H9 (cell line): ENCODE measurements around the gene ATG13. TPM values are rescaled to one million over a fixed set of nuclear protein-coding genes. Genes with fewer than 3 reads are reported as not detected.

ENCODE experiments used
- DNase-seq: peaks from one replicate; pipeline ENCODE4 v3.0.0-alpha.2; 2017
- H2AFZ ChIP-seq: one replicate; pipeline ENCODE4 v1.6.1; 2013; ENCODE audit warnings: mild to moderate bottlenecking, low read length, control low read depth, moderate library complexity
- H2AK5ac ChIP-seq: 2 replicates; pipeline ENCODE4 v1.6.1; 2013; ENCODE audit warnings: low read length, control low read depth, mixed read lengths; ENCODE audit not compliant: insufficient read length
- H2BK120ac ChIP-seq: one replicate; pipeline ENCODE4 v1.6.1; 2013; ENCODE audit warnings: low read depth, mild to moderate bottlenecking, low read length, control low read depth, inconsistent platforms; ENCODE audit not compliant: poor library complexity, severe bottlenecking
- H2BK12ac ChIP-seq: 2 replicates; pipeline ENCODE4 v1.6.1; 2013; ENCODE audit warnings: low read length, control low read depth, mixed read lengths, low read depth; ENCODE audit not compliant: insufficient read length
- H2BK15ac ChIP-seq: 2 replicates; pipeline ENCODE4 v1.6.1; 2013; ENCODE audit warnings: low read depth, low read length, control low read depth
- H2BK20ac ChIP-seq: one replicate; pipeline ENCODE4 v1.6.1; 2013; ENCODE audit warnings: low read depth, mild to moderate bottlenecking, low read length, control low read depth, inconsistent platforms; ENCODE audit not compliant: poor library complexity, severe bottlenecking
- H2BK5ac ChIP-seq: 2 replicates; pipeline ENCODE4 v1.6.1; 2013; ENCODE audit warnings: low read length, control low read depth, mixed read lengths; ENCODE audit not compliant: insufficient read length
- H3K14ac ChIP-seq: 2 replicates; pipeline ENCODE4 v1.6.1; 2013; ENCODE audit warnings: low read length, control low read depth; ENCODE audit not compliant: insufficient read depth
- H3K18ac ChIP-seq: 2 replicates; pipeline ENCODE4 v1.6.1; 2013; ENCODE audit warnings: low read depth, mild to moderate bottlenecking, mixed read lengths, low read length, control low read depth; ENCODE audit not compliant: insufficient read length
- H3K23ac ChIP-seq: 2 replicates; pipeline ENCODE4 v1.6.1; 2013; ENCODE audit warnings: low read length, control low read depth, mixed read lengths, low read depth; ENCODE audit not compliant: insufficient read length
- H3K23me2 ChIP-seq: 2 replicates; pipeline ENCODE4 v1.6.1; 2013; ENCODE audit warnings: low read depth, mild to moderate bottlenecking, mixed read lengths, low read length, control low read depth; ENCODE audit not compliant: insufficient read length, poor library complexity, severe bottlenecking
- H3K27ac ChIP-seq: 2 replicates; pipeline ENCODE4 v1.5.1; 2013; ENCODE audit warnings: low read length, control low read depth, mixed read lengths, low read depth; ENCODE audit not compliant: insufficient read length
- H3K27me3 ChIP-seq: 2 replicates; pipeline ENCODE4 v1.6.1; 2013; ENCODE audit warnings: low read length, control low read depth, inconsistent platforms; ENCODE audit not compliant: insufficient read depth
- H3K4ac ChIP-seq: 2 replicates; pipeline ENCODE4 v1.6.1; 2013; ENCODE audit warnings: low read depth, mild to moderate bottlenecking, control low read depth, inconsistent platforms, low read length, moderate library complexity
- H3K4me1 ChIP-seq: 2 replicates; pipeline ENCODE4 v1.6.1; 2013; ENCODE audit warnings: low read length, control low read depth, inconsistent platforms; ENCODE audit not compliant: insufficient read depth
- H3K4me2 ChIP-seq: 2 replicates; pipeline ENCODE4 v1.6.1; 2013; ENCODE audit warnings: low read length, control low read depth, mixed read lengths; ENCODE audit not compliant: insufficient read length, insufficient read depth
- H3K56ac ChIP-seq: 2 replicates; pipeline ENCODE4 v1.6.1; 2013; ENCODE audit warnings: low read depth, mild to moderate bottlenecking, mixed read lengths, low read length, control low read depth; ENCODE audit not compliant: insufficient read length
- H3K79me1 ChIP-seq: 2 replicates; pipeline ENCODE4 v1.6.1; 2013; ENCODE audit warnings: low read depth, mild to moderate bottlenecking, moderate library complexity, low read length, control low read depth, inconsistent platforms; ENCODE audit not compliant: insufficient read depth, poor library complexity, severe bottlenecking
- H3K79me2 ChIP-seq: 2 replicates; pipeline ENCODE4 v1.6.1; 2013; ENCODE audit warnings: low read length, control low read depth, inconsistent platforms; ENCODE audit not compliant: insufficient read depth
- H3K9ac ChIP-seq: 2 replicates; pipeline ENCODE4 v1.6.1; 2013; ENCODE audit warnings: low read length, control low read depth, mixed read lengths; ENCODE audit not compliant: insufficient read length; ENCODE audit errors: extremely low read depth
- H3K9me3 ChIP-seq: one replicate; pipeline ENCODE4 v1.6.1; 2013; ENCODE audit warnings: low read depth, low read length, inconsistent platforms; ENCODE audit not compliant: control insufficient read depth
- H3T11ph ChIP-seq: one replicate; pipeline ENCODE4 v1.6.1; 2013; ENCODE audit warnings: mild to moderate bottlenecking, low read length, control low read depth, inconsistent platforms
- H4K20me1 ChIP-seq: one replicate; pipeline ENCODE4 v1.6.1; 2013; ENCODE audit not compliant: control insufficient read depth, insufficient read length, insufficient read depth
- H4K5ac ChIP-seq: 2 replicates; pipeline ENCODE4 v1.6.1; 2013; ENCODE audit warnings: low read depth, mild to moderate bottlenecking, mixed read lengths, low read length, control low read depth; ENCODE audit not compliant: insufficient read length
- H4K8ac ChIP-seq: replicated peaks from 2 replicates; pipeline ENCODE4 v1.6.1; 2013; ENCODE audit warnings: low read length, control low read depth, mixed read lengths, low read depth; ENCODE audit not compliant: insufficient read length
- H4K91ac ChIP-seq: 2 replicates; pipeline ENCODE4 v1.6.1; 2013; ENCODE audit warnings: low read depth, mild to moderate bottlenecking, moderate library complexity, mixed read lengths, low read length, control low read depth; ENCODE audit not compliant: insufficient read length
- H3K27ac Mint-ChIP-seq, 3 experiments: 2 replicates in 2 of 3; 3 replicates in 1 of 3; pipeline ENCODE4 v1.8.0; 2020 to 2021; ENCODE audit warnings: mixed read lengths in 3 of 3, mild to moderate bottlenecking in 1 of 3, moderate library complexity in 1 of 3
- H3K27me3 Mint-ChIP-seq: 2 replicates; pipeline ENCODE4 v1.8.0; 2021; ENCODE audit warnings: low read depth, mild to moderate bottlenecking, moderate library complexity, mixed read lengths
- H3K36me3 Mint-ChIP-seq, 3 experiments: 2 replicates in 2 of 3; 3 replicates in 1 of 3; pipeline ENCODE4 v1.8.0; 2020 to 2021; ENCODE audit warnings: low read depth in 3 of 3, mixed read lengths in 3 of 3; ENCODE audit not compliant: insufficient read depth in 1 of 3
- H3K4me1 Mint-ChIP-seq, 2 experiments: 2 replicates each; pipeline ENCODE4 v1.8.0; 2020; ENCODE audit warnings: mixed read lengths in 2 of 2
- H3K4me3 Mint-ChIP-seq, 2 experiments: 2 replicates in 1 of 2; 3 replicates in 1 of 2; pipeline ENCODE4 v1.8.0; 2020 to 2021; ENCODE audit warnings: mild to moderate bottlenecking in 2 of 2, mixed read lengths in 2 of 2, moderate library complexity in 1 of 2
- H3K9me3 Mint-ChIP-seq, 2 experiments: 2 replicates in 1 of 2; 3 replicates in 1 of 2; pipeline ENCODE4 v1.8.0; 2020; ENCODE audit warnings: mild to moderate bottlenecking in 2 of 2, mixed read lengths in 2 of 2, moderate library complexity in 1 of 2
- WGBS: extraction: QIAGEN DNeasy Blood & Tissue Kit; methylation state at CpG from one replicate; pipeline ENCODE4 v1.1.7; 2013; ENCODE audit warnings: missing lambda C conversion rate, low lambda C conversion rate, mixed read lengths; ENCODE audit not compliant: insufficient read length; ENCODE audit errors: extremely low coverage; 5-methylcytosine and 5-hydroxymethylcytosine counted together
- total RNA-seq: library from RNA; stranded (reverse); gene quantifications from 2 replicates; pipeline ENCODE4 v1.2.1, GENCODE V29; 2021
- TF ChIP-seq, protein P1 (sequence below): fragments of 200-600 bp; sonication (generic); conservative IDR thresholded peaks from 3 replicates; pipeline ENCODE4 v1.8.0; 2021; ENCODE audit warnings: antibody characterized with exemption, mild to moderate bottlenecking

The ATG13 gene
- total RNA-seq, 1 experiment from 2014 or later: 79.1 TPM

DNA sequence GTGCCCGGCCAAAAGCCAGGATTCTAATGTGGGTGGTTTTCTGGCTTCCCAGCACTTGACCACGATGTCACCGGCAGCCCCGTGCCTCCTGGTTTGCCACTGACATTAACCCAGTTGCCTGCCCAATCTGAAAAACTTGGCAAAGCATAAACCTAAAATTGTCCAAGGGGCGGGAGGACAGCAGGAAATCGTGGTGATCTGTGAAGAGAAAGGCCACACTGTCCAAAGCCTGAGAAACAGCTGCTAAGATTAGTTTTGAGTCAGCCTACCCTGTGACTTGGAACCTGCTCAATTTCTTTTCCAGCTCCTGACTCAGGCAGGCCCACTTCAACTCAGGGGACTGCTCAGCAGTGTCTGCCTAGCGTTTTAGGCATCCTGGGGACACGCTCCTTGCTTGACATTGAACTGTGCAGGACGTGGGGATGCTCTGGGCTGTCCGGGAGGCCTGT, 93.5 kb downstream of the ATG13 start:
- Mint-ChIP-seq H3K36me3 (peaks cover 0 to 18% (median 2%) of the 10 kb centered on the region in 3 experiments; a peak in 5 of 7 replicates), H3K27ac (no peak overlapping the region), H3K4me1 (no peaks in the 10 kb centered on the region), H3K27me3 (no peaks in the 10 kb centered on the region), H3K9me3 (no peaks in the 10 kb centered on the region), H3K4me3 (no peak overlapping the region)
- Histone ChIP-seq H2BK15ac (no peak overlapping the region), H3K4me1 (no peaks in the 10 kb centered on the region), H3K4ac (no peak overlapping the region), H2BK20ac (no peak overlapping the region), H2BK120ac (no peak overlapping the region), H3K9ac (no peak overlapping the region), H4K91ac (no peak overlapping the region), H2AFZ (no peak overlapping the region), H3K14ac (no peak overlapping the region), H3K27me3 (no peaks in the 10 kb centered on the region), H3K18ac (no peak overlapping the region), H3K27ac (no peak overlapping the region), H2BK12ac (no peak overlapping the region), H3K4me2 (no peak overlapping the region), H3K23me2 (no peaks in the 10 kb centered on the region), H3K9me3 (no peaks in the 10 kb centered on the region), H3K56ac (no peak overlapping the region), H4K20me1 (no peaks in the 10 kb centered on the region), H3K79me2 (no peaks in the 10 kb centered on the region), H4K8ac (no peak overlapping the region), H3T11ph (no peak overlapping the region), H3K79me1 (no peaks in the 10 kb centered on the region), H3K23ac (no peak overlapping the region), H4K5ac (no peak overlapping the region), H2AK5ac (no peak overlapping the region), H2BK5ac (no peak overlapping the region)
- TF ChIP-seq, protein P1, sequence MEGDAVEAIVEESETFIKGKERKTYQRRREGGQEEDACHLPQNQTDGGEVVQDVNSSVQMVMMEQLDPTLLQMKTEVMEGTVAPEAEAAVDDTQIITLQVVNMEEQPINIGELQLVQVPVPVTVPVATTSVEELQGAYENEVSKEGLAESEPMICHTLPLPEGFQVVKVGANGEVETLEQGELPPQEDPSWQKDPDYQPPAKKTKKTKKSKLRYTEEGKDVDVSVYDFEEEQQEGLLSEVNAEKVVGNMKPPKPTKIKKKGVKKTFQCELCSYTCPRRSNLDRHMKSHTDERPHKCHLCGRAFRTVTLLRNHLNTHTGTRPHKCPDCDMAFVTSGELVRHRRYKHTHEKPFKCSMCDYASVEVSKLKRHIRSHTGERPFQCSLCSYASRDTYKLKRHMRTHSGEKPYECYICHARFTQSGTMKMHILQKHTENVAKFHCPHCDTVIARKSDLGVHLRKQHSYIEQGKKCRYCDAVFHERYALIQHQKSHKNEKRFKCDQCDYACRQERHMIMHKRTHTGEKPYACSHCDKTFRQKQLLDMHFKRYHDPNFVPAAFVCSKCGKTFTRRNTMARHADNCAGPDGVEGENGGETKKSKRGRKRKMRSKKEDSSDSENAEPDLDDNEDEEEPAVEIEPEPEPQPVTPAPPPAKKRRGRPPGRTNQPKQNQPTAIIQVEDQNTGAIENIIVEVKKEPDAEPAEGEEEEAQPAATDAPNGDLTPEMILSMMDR: no peak
- DNase-seq: no peak
- WGBS: no CpG with 5 or more reads among the region's 10 CpGs
